HEK293 (cell line): ENCODE measurements around the gene STK10.

Experiments
- CTCF ChIA-PET: fragments of 350-600 bp; formaldehyde crosslinking; extraction: SDS; loops from one replicate; lab custom pipeline; 2021; ENCODE audit warnings: antibody characterized with exemption; lab: Yijun Ruan, JAX
- POLR2A ChIA-PET: fragments of 300-600 bp; formaldehyde crosslinking; extraction: SDS; loops from one replicate; lab custom pipeline; 2020; ENCODE audit warnings: antibody characterized with exemption, inconsistent platforms; lab: Yijun Ruan, JAX
- H3K27ac ChIP-seq: fragments of 200-500 bp; sonication (Bioruptor generic); 2 replicates; pipeline ENCODE4 v1.5.1; 2014; ENCODE audit warnings: low read depth, low read length, control low read depth, inconsistent platforms; ENCODE audit errors: extremely low read depth
- H3K36me3 ChIP-seq, 2 experiments: fragments of 200-500 bp in 1 of 2; sonication (Bioruptor generic) in 1 of 2; 1 replicate in 1 of 2; 2 replicates in 1 of 2; pipeline ENCODE4 v1.5.1; 2014 to 2017; ENCODE audit warnings: inconsistent platforms in 2 of 2, low read length in 2 of 2; ENCODE audit not compliant: control insufficient read depth in 2 of 2, insufficient read depth in 1 of 2
- H3K4me1 ChIP-seq: fragments of 200-500 bp; sonication (Bioruptor generic); 2 replicates; pipeline ENCODE4 v1.5.1; 2014; ENCODE audit warnings: mild to moderate bottlenecking, low read length, inconsistent platforms; ENCODE audit not compliant: control insufficient read depth, insufficient read depth
- H3K4me3 ChIP-seq: 2 replicates; pipeline ENCODE4 v1.5.1; 2011; ENCODE audit warnings: low read depth, mild to moderate bottlenecking, control low read depth, low read length, moderate library complexity
- H3K9me3 ChIP-seq: fragments of 200-500 bp; sonication (Bioruptor generic); 2 replicates; pipeline ENCODE4 v1.5.1; 2014; ENCODE audit warnings: low read depth, low read length, inconsistent platforms; ENCODE audit not compliant: control insufficient read depth, insufficient read depth
- FEZF1 ChIP-seq: fragments of 450-650 bp; formaldehyde crosslinking; IDR thresholded peaks from 2 replicates; pipeline ENCODE4 v1.5.1; 2016; ENCODE audit warnings: missing biosample characterization, missing genetic modification characterization
- GLIS1 ChIP-seq: fragments of 450-650 bp; formaldehyde crosslinking; IDR thresholded peaks from 2 replicates; pipeline ENCODE4 v1.5.1; 2016; ENCODE audit warnings: missing biosample characterization, missing genetic modification characterization
- HOXC10 ChIP-seq: sonication (generic); formaldehyde crosslinking; IDR thresholded peaks from 2 replicates; pipeline ENCODE4 v1.8.1; 2023; ENCODE audit warnings: mild to moderate bottlenecking, missing genetic modification reagents
- IKZF3 ChIP-seq: fragments of 450-650 bp; IDR thresholded peaks from 2 replicates; pipeline ENCODE4 v1.5.0; 2018; ENCODE audit warnings: missing biosample characterization, mild to moderate bottlenecking, missing genetic modification characterization, moderate library complexity
- MEIS1 ChIP-seq: sonication (generic); formaldehyde crosslinking; IDR thresholded peaks from 2 replicates; pipeline ENCODE4 v1.8.1; 2022; ENCODE audit warnings: missing genetic modification reagents, mild to moderate bottlenecking, borderline replicate concordance
- MZF1 ChIP-seq: fragments of 450-650 bp; formaldehyde crosslinking; IDR thresholded peaks from 2 replicates; pipeline ENCODE4 v1.5.1; 2017; ENCODE audit warnings: missing biosample characterization, missing genetic modification characterization, borderline replicate concordance
- REPIN1 ChIP-seq: fragments of 450-650 bp; formaldehyde crosslinking; IDR thresholded peaks from 2 replicates; pipeline ENCODE4 v1.5.1; 2017; ENCODE audit warnings: missing biosample characterization, missing genetic modification characterization, low read depth
- SETDB1 ChIP-seq: IDR thresholded peaks from one replicate; pipeline ENCODE4 v1.6.1; 2017; ENCODE audit warnings: mild to moderate bottlenecking, low read length, moderate library complexity, mixed read lengths; ENCODE audit not compliant: insufficient read length
- ZFP41 ChIP-seq: fragments of 450-650 bp; formaldehyde crosslinking; IDR thresholded peaks from 2 replicates; pipeline ENCODE4 v1.5.1; 2016; ENCODE audit warnings: missing biosample characterization, missing genetic modification characterization, borderline replicate concordance
- ZNF169 ChIP-seq: fragments of 450-650 bp; formaldehyde crosslinking; IDR thresholded peaks from 2 replicates; pipeline ENCODE4 v1.5.1; 2016; ENCODE audit warnings: missing biosample characterization, missing genetic modification characterization
- ZNF19 ChIP-seq: fragments of 450-650 bp; formaldehyde crosslinking; IDR thresholded peaks from 2 replicates; pipeline ENCODE4; 2016; ENCODE audit warnings: missing biosample characterization, missing genetic modification characterization, low read depth
- ZNF202 ChIP-seq: fragments of 450-650 bp; formaldehyde crosslinking; IDR thresholded peaks from 2 replicates; pipeline ENCODE4 v1.5.1; 2016; ENCODE audit warnings: missing biosample characterization, missing genetic modification characterization, borderline replicate concordance
- ZNF394 ChIP-seq: fragments of 450-650 bp; formaldehyde crosslinking; IDR thresholded peaks from 2 replicates; pipeline ENCODE4 v1.5.1; 2016; ENCODE audit warnings: missing biosample characterization, missing genetic modification characterization, mild to moderate bottlenecking, moderate library complexity, borderline replicate concordance
- ZNF426 ChIP-seq: fragments of 450-650 bp; formaldehyde crosslinking; IDR thresholded peaks from 2 replicates; pipeline ENCODE4 v1.5.1; 2017; ENCODE audit warnings: missing biosample characterization, missing genetic modification characterization, mild to moderate bottlenecking, inconsistent platforms, moderate library complexity
- ZNF654 ChIP-seq: fragments of 450-650 bp; formaldehyde crosslinking; IDR thresholded peaks from 2 replicates; pipeline ENCODE4 v1.5.1; 2016; ENCODE audit warnings: low read depth, missing biosample characterization, missing genetic modification characterization
- ZNF660 ChIP-seq: fragments of 450-650 bp; IDR thresholded peaks from 2 replicates; pipeline ENCODE4 v1.5.1; 2018; ENCODE audit warnings: missing biosample characterization, mild to moderate bottlenecking, missing genetic modification characterization
- ZNF670 ChIP-seq: fragments of 450-650 bp; formaldehyde crosslinking; IDR thresholded peaks from 2 replicates; pipeline ENCODE4 v1.5.1; 2016; ENCODE audit warnings: missing biosample characterization, missing genetic modification characterization, low read depth
- ZNF747 ChIP-seq: fragments of 450-650 bp; formaldehyde crosslinking; IDR thresholded peaks from 2 replicates; pipeline ENCODE4 v1.5.1; 2016; ENCODE audit warnings: missing biosample characterization, missing genetic modification characterization
- ZNF76 ChIP-seq: fragments of 450-650 bp; formaldehyde crosslinking; IDR thresholded peaks from 2 replicates; pipeline ENCODE4; 2016; ENCODE audit warnings: low read depth, missing biosample characterization, missing genetic modification characterization, borderline replicate concordance
- ZNF776 ChIP-seq: fragments of 450-650 bp; formaldehyde crosslinking; IDR thresholded peaks from 2 replicates; pipeline ENCODE4 v1.5.0; 2017; ENCODE audit warnings: missing biosample characterization, missing genetic modification characterization, borderline replicate concordance
- ZNF777 ChIP-seq: fragments of 450-650 bp; formaldehyde crosslinking; IDR thresholded peaks from 2 replicates; pipeline ENCODE4 v1.5.1; 2017; ENCODE audit warnings: missing biosample characterization, missing genetic modification characterization, borderline replicate concordance
- ZSCAN23 ChIP-seq: fragments of 450-650 bp; formaldehyde crosslinking; IDR thresholded peaks from 2 replicates; pipeline ENCODE4 v1.5.1; 2016; ENCODE audit warnings: missing biosample characterization, missing genetic modification characterization
- TF ChIP-seq, protein P1 (sequence below): fragments of 450-650 bp; formaldehyde crosslinking; conservative IDR thresholded peaks from 2 replicates; pipeline ENCODE4 v1.5.1; 2016; ENCODE audit warnings: low read depth, missing biosample characterization, missing genetic modification characterization
- TF ChIP-seq, protein P2 (sequence below): fragments of 450-650 bp; IDR thresholded peaks from 2 replicates; pipeline ENCODE4 v1.5.1; 2018; ENCODE audit warnings: missing biosample characterization, mild to moderate bottlenecking, missing genetic modification characterization
- TF ChIP-seq, protein P3 (sequence below): IDR thresholded peaks from 2 replicates; pipeline ENCODE4 v1.6.1; 2011; ENCODE audit warnings: mild to moderate bottlenecking, low read depth, low read length, borderline replicate concordance
- TF ChIP-seq, protein P4 (sequence below): fragments of 450-650 bp; formaldehyde crosslinking; IDR thresholded peaks from 2 replicates; pipeline ENCODE4 v1.5.1; 2016; ENCODE audit warnings: missing biosample characterization, missing genetic modification characterization
- TF ChIP-seq, protein P5 (sequence below): fragments of 450-650 bp; formaldehyde crosslinking; IDR thresholded peaks from 2 replicates; pipeline ENCODE4 v1.5.1; 2016; ENCODE audit warnings: missing biosample characterization, missing genetic modification characterization

Gene STK10

DNA sequence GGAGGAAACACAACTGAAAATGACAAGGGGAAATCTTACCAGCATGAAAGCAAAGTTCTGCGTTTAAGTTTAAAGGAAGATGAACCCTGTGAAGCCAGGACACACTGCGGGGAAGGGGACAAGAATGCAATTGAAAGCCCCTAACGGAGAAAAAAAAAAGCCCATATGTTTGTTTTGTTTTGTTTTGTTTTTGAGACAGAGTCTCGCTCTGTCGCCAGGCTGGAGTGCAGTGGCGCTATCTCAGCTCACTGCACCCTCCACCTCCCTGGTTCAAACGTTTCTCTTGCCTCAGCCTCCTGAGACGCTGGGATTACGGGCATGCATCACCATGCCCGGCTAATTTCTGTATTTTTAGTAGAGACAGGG, 2.9 kb downstream of the STK10 start:
- CTCF ChIA-PET = interaction anchor here (1.0 kb wide), 1 partner anchor 108 kb away, joined by 3 read pairs; no protein-coding TSS in a partner anchor
- Histone ChIP-seq H3K4me3 (no peak overlapping the region), H3K36me3 (no peaks in the 10 kb centered on the region), H3K9me3 (no peaks in the 10 kb centered on the region), H3K4me1 (peaks cover 4% of the 10 kb centered on the region; the same call in 1 of the 2 replicates), H3K27ac (no peak overlapping the region)
- TF ChIP-seq ZNF660 (tag by site-specific recombination) = no peak
- TF ChIP-seq REPIN1 (tag by site-specific recombination) = no peak
- TF ChIP-seq ZNF202 (tag by site-specific recombination) = no peak
- TF ChIP-seq ZNF776 = no peak
- TF ChIP-seq ZNF654 (tag by site-specific recombination) = no peak
- TF ChIP-seq, protein P1, sequence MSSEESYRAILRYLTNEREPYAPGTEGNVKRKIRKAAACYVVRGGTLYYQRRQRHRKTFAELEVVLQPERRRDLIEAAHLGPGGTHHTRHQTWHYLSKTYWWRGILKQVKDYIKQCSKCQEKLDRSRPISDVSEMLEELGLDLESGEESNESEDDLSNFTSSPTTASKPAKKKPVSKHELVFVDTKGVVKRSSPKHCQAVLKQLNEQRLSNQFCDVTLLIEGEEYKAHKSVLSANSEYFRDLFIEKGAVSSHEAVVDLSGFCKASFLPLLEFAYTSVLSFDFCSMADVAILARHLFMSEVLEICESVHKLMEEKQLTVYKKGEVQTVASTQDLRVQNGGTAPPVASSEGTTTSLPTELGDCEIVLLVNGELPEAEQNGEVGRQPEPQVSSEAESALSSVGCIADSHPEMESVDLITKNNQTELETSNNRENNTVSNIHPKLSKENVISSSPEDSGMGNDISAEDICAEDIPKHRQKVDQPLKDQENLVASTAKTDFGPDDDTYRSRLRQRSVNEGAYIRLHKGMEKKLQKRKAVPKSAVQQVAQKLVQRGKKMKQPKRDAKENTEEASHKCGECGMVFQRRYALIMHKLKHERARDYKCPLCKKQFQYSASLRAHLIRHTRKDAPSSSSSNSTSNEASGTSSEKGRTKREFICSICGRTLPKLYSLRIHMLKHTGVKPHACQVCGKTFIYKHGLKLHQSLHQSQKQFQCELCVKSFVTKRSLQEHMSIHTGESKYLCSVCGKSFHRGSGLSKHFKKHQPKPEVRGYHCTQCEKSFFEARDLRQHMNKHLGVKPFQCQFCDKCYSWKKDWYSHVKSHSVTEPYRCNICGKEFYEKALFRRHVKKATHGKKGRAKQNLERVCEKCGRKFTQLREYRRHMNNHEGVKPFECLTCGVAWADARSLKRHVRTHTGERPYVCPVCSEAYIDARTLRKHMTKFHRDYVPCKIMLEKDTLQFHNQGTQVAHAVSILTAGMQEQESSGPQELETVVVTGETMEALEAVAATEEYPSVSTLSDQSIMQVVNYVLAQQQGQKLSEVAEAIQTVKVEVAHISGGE (tag by site-specific recombination) = no peak
- no peak for TF ChIP-seq MZF1 (tag by site-specific recombination)
- TF ChIP-seq ZNF19 (tag by site-specific recombination) = no peak
- TF ChIP-seq, protein P2, sequence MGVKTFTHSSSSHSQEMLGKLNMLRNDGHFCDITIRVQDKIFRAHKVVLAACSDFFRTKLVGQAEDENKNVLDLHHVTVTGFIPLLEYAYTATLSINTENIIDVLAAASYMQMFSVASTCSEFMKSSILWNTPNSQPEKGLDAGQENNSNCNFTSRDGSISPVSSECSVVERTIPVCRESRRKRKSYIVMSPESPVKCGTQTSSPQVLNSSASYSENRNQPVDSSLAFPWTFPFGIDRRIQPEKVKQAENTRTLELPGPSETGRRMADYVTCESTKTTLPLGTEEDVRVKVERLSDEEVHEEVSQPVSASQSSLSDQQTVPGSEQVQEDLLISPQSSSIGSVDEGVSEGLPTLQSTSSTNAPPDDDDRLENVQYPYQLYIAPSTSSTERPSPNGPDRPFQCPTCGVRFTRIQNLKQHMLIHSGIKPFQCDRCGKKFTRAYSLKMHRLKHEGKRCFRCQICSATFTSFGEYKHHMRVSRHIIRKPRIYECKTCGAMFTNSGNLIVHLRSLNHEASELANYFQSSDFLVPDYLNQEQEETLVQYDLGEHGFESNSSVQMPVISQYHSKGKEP (tag by site-specific recombination) = no peak
- no peak for TF ChIP-seq MEIS1 (CRISPR knock-in tag)
- no peak for TF ChIP-seq ZNF670 (tag by site-specific recombination)
- no peak for TF ChIP-seq IKZF3 (tag by site-specific recombination)
- TF ChIP-seq ZNF76 (tag by site-specific recombination) = no peak
- TF ChIP-seq, protein P3, sequence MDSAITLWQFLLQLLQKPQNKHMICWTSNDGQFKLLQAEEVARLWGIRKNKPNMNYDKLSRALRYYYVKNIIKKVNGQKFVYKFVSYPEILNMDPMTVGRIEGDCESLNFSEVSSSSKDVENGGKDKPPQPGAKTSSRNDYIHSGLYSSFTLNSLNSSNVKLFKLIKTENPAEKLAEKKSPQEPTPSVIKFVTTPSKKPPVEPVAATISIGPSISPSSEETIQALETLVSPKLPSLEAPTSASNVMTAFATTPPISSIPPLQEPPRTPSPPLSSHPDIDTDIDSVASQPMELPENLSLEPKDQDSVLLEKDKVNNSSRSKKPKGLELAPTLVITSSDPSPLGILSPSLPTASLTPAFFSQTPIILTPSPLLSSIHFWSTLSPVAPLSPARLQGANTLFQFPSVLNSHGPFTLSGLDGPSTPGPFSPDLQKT = no peak
- TF ChIP-seq ZNF394 (tag by site-specific recombination) = no peak
- no peak for TF ChIP-seq ZNF777
- TF ChIP-seq ZFP41 (tag by site-specific recombination) = no peak
- no peak for TF ChIP-seq SETDB1
- POLR2A ChIA-PET = no interaction called here

DNA sequence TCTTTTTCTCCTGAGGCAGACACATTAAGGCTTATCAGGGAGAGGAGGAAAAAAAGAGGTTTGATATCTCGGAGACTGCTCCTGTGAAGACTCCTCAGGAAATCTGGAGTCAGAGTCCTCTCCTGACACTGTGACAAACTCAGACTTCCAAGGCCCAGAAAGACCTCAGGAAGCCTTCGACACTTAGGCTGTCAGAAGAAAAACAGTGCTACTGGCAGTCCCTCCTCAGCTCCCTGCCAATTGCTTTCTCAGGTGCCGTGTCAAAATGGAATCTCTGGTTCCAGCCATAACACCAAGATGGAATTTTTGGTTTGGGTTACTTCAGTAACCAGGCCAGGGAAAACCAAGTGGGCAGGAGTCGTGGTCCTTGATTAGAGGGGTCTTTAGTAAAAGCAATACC, 4.1 kb downstream of the STK10 start:
- POLR2A ChIA-PET = no interaction called here
- H3K27ac ChIP-seq = no peak overlapping the region
- no peak overlapping the region for H3K4me3 ChIP-seq
- TF ChIP-seq ZNF747 (tag by site-specific recombination) (no peak), GLIS1 (tag by site-specific recombination) (no peak), HOXC10 (CRISPR knock-in tag) (no peak), ZNF169 (tag by site-specific recombination) (no peak), FEZF1 (tag by site-specific recombination) (no peak), ZSCAN23 (no peak), ZNF426 (tag by site-specific recombination) (no peak)
- TF ChIP-seq, protein P4, sequence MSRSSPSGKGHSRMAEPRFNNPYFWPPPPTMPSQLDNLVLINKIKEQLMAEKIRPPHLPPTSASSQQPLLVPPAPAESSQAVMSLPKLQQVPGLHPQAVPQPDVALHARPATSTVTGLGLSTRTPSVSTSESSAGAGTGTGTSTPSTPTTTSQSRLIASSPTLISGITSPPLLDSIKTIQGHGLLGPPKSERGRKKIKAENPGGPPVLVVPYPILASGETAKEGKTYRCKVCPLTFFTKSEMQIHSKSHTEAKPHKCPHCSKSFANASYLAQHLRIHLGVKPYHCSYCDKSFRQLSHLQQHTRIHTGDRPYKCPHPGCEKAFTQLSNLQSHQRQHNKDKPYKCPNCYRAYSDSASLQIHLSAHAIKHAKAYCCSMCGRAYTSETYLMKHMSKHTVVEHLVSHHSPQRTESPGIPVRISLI = no peak
- TF ChIP-seq, protein P5, sequence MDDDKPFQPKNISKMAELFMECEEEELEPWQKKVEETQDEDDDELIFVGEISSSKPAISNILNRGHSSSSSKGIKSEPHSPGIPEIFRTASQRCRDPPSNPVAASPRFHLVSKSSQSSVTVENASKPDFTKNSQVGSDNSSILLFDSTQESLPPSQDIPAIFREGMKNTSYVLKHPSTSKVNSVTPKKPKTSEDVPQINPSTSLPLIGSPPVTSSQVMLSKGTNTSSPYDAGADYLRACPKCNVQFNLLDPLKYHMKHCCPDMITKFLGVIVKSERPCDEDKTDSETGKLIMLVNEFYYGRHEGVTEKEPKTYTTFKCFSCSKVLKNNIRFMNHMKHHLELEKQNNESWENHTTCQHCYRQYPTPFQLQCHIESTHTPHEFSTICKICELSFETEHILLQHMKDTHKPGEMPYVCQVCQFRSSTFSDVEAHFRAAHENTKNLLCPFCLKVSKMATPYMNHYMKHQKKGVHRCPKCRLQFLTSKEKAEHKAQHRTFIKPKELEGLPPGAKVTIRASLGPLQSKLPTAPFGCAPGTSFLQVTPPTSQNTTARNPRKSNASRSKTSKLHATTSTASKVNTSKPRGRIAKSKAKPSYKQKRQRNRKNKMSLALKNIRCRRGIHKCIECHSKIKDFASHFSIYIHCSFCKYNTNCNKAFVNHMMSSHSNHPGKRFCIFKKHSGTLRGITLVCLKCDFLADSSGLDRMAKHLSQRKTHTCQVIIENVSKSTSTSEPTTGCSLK (tag by site-specific recombination) = no peak

More for the DNA sequence above, 4.1 kb downstream of the STK10 start:
- H3K4me1 ChIP-seq = peaks cover 4% of the 10 kb centered on the region; the same call in 1 of the 2 replicates
- CTCF ChIA-PET = interaction anchor here (0.7 kb wide), 1 partner anchor 78 kb away, joined by 3 read pairs; no protein-coding TSS in a partner anchor
- no peaks in the 10 kb centered on the region for H3K36me3 ChIP-seq
- no peaks in the 10 kb centered on the region for H3K9me3 ChIP-seq
